Melanocyte of skin (primary cell): Measurements from ENCODE around the gene VAC14. TPM values are rescaled to one million over a fixed set of nuclear protein-coding genes. Genes with fewer than 3 reads are reported as not detected.

Experiments
- total RNA-seq, 2 donors: library from RNA; depleted of rRNA; stranded (reverse); fragments of >200 nt; gene quantifications; 2 replicates each; pipeline ENCODE4 v1.2.3, GENCODE V29; 2012

VAC14 gene
- total RNA-seq = 10 to 100 TPM; 70.2 to 73.3 TPM

GRCh38 chr16:70800781-70801480 is at the start of gene VAC14:
Gene VAC14 (minus strand): TSS chr16:70801158. CDS start chr16:70800900, 258 bp downstream.

DNA sequence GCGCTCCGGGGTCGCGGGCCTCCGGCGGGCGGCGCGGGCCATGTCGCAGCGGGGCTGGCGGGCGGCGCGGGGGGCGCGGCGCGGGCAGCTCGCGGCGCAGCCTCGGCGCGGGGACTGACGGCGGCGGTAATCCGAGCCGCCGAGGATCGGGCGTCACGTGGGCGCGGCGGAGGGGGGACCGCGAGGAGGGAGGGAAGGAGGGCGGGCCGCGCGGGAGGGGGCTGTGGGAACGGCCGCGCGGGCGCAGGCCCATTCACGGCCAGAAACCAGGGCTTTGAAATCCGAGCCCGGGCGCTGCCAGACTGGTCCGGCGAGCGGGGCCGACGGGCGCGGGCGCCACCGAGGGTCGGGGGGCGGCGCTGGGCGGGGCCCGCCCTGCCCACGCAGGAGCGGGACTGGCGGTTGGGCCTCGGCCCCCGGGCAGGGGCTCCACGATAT is 115.0 kb downstream of the VAC14 start, which contains the start of gene MTSS2:
MTSS2 (minus strand) TSS at position 116 of the 438 bp plus-strand sequence. CDS start 262 bp downstream, outside the sequence.

DNA sequence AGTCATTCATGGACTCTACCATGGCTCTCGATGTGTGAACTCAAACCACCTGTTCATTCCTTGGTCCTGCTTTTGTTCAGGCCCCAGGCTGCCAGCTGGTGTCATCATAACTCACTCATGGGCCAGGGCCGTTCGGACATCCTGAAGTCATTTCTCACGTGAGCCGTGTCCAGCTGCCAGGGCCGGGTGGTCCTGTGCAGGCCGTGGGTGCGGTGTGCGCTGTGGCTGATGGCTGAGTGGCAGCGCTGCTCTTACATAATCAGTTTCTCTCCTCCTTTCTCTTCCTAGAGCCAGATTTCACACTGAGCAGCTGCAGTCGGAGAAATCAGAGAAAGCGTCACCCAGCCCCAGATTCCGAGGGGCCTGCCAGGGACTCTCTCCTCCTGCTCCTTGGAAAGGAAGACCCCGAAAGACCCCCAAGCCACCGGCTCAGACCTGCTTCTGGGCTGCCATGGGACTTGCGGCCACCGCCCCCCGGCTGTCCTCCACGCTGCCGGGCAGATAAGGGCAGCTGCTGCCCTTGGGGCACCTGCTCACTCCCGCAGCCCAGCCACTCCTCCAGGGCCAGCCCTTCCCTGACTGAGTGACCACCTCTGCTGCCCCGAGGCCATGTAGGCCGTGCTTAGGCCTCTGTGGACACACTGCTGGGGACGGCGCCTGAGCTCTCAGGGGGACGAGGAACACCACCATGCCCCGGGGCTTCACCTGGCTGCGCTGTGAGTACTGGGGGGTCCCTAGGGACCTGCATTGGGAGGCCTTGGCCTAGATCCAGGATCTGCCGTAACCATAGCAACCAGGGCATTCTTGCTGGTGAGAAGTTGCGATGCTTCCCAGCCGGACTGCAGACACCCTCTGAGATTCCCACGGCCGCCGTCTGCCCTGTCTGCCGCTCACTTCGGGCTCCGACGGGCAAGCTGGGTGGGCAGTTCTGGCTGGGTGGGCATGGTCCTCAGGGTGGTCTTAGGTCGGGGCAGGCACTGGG is 154.4 kb downstream of the VAC14 start, which contains the start of gene IL34:
IL34 (plus strand) TSS at position 300 of the 982 bp plus-strand sequence; CDS start at position 689, 389 bp downstream.

Other genes with a start within 250 kb of the VAC14 start
- 1 to 10 TPM in 1 of 2 donors, not detected in 1; 3.8 TPM for gene IL34, start 154.6 kb downstream of the VAC14 start, total RNA-seq
- gene MTSS2, start 115.1 kb downstream of the VAC14 start, total RNA-seq = 10 to 100 TPM; 45.3 to 47.1 TPM